Activated B cell treated with CpG ODN at 0.5 μM for 24 hours (primary cell): ENCODE results near the gene LAMA3. TPM values are rescaled to one million over a fixed set of nuclear protein-coding genes. Genes with fewer than 3 reads are reported as not detected.

Experiments used
- ATAC-seq: fragments of 200-7000 bp; cut with Tn5 transposase; one replicate; pipeline ENCODE4 v1.10.0; 2021; ENCODE audit warnings: low read depth, mild to moderate bottlenecking, moderate library complexity
- CTCF ChIA-PET: fragments of 350-600 bp; sonication (Branson Sonifier 250); formaldehyde crosslinking; loops from one replicate; lab custom pipeline; 2021; ENCODE audit warnings: antibody characterized with exemption; lab: Charles Lee
- POLR2A ChIA-PET: fragments of 350-600 bp; sonication (Branson Sonifier 250); formaldehyde crosslinking; loops from one replicate; lab custom pipeline; 2021; ENCODE audit warnings: antibody characterized with exemption; lab: Charles Lee
- DNase-seq: peaks from one replicate; pipeline ENCODE4 v3.0.0; 2022
- H3K27ac Mint-ChIP-seq: one replicate; pipeline ENCODE4 v1.8.0; 2020; ENCODE audit warnings: mixed read lengths
- H3K27me3 Mint-ChIP-seq: one replicate; pipeline ENCODE4 v1.8.0; 2021; ENCODE audit warnings: mixed read lengths
- H3K36me3 Mint-ChIP-seq: one replicate; pipeline ENCODE4 v1.8.0; 2021; ENCODE audit warnings: low read depth, mixed read lengths
- H3K4me1 Mint-ChIP-seq: one replicate; pipeline ENCODE4 v1.8.0; 2021; ENCODE audit warnings: mixed read lengths
- H3K4me3 Mint-ChIP-seq: one replicate; pipeline ENCODE4 v1.8.0; 2020; ENCODE audit warnings: mild to moderate bottlenecking, mixed read lengths
- H3K9me3 Mint-ChIP-seq: one replicate; pipeline ENCODE4 v1.8.0; 2020; ENCODE audit warnings: mixed read lengths
- intact Hi-C: fragments of 100-400 bp; cut with micrococcal nuclease; formaldehyde crosslinking; loops from one replicate; pipeline ENCODE4 v1.15.1; 2024
- total RNA-seq: library from RNA; stranded (reverse); gene quantifications from 2 replicates; pipeline ENCODE4 v1.2.3, GENCODE V29; 2022
- TF ChIP-seq, protein P1 (sequence below): fragments of 200-600 bp; IDR thresholded peaks from one replicate; pipeline ENCODE4 v1.8.0; 2022; ENCODE audit warnings: antibody characterized with exemption, mild to moderate bottlenecking

LAMA3 gene
- total RNA-seq, 1 donor from 2014 or later, result not detected

DNA sequence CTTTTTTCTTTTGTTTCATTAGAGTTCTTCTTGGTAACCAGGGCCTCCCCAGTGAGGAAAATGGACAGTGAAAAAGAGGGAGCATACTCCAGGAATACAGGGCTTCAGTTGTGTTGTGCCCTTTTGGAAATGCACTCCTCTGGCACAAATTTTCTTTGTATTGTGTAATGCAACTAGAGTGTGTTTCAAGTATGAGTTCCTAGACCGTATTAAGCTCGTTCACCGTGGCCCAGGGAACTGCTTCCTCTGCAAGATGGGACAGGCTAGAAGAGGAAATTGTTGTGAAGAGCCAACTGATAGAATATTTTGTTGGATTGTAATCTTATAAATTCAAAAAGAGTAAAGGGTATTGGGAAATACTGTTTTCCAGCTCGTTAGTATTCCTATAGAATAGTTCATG, 188.1 kb downstream of the LAMA3 start:
- Mint-ChIP-seq H3K27ac (no peak overlapping the region), H3K4me1 (no peaks in the 10 kb centered on the region), H3K4me3 (no peak overlapping the region), H3K9me3 (no peaks in the 10 kb centered on the region), H3K27me3 (peaks cover 16% of the 10 kb centered on the region), H3K36me3 (no peaks in the 10 kb centered on the region)
- ATAC-seq, result no peak
- CTCF ChIA-PET, result no interaction called here
- intact Hi-C loops, result loop anchor here (10.0 kb wide), 1 partner anchor 57 kb away; no protein-coding TSS in a partner anchor
- POLR2A ChIA-PET, result no interaction called here
- TF ChIP-seq, protein P1, sequence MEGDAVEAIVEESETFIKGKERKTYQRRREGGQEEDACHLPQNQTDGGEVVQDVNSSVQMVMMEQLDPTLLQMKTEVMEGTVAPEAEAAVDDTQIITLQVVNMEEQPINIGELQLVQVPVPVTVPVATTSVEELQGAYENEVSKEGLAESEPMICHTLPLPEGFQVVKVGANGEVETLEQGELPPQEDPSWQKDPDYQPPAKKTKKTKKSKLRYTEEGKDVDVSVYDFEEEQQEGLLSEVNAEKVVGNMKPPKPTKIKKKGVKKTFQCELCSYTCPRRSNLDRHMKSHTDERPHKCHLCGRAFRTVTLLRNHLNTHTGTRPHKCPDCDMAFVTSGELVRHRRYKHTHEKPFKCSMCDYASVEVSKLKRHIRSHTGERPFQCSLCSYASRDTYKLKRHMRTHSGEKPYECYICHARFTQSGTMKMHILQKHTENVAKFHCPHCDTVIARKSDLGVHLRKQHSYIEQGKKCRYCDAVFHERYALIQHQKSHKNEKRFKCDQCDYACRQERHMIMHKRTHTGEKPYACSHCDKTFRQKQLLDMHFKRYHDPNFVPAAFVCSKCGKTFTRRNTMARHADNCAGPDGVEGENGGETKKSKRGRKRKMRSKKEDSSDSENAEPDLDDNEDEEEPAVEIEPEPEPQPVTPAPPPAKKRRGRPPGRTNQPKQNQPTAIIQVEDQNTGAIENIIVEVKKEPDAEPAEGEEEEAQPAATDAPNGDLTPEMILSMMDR, result no peak
- DNase-seq, result no peak

DNA sequence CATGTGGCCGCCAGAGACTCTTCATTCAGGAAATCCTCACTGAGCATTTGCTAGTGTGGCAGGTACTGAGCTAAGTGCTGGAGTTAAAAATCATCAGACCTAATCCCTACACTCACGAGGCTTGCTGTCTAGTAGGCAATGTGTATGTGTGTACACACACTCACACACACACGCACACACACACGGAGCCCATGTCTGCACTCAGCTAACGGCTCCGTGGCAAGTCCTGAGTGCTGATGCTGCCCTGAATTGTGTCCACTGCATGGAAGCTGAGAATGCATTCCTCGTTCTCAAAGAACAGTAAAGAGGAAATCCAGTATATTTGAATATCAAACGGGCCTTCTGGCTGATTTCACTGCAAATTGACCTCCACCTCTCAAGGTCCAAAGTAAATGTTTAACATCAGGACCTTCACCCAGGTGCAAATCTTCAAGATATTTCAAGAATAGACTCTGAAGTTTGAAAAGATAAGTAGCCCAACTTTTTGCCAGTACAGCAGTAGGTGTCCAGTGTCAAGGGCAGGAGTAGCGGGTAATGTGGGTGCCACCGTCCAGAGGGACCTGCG, 189.2 kb downstream of the LAMA3 start:
- H3K36me3 Mint-ChIP-seq, result no peaks in the 10 kb centered on the region
- CTCF ChIA-PET, result no interaction called here
- no peak overlapping the region for H3K27ac Mint-ChIP-seq
- intact Hi-C loops, result loop anchor here (10.0 kb wide), 1 partner anchor 56 kb away; no protein-coding TSS in a partner anchor
- H3K27me3 Mint-ChIP-seq, result peaks cover 16% of the 10 kb centered on the region
- ATAC-seq, result no peak
- no peaks in the 10 kb centered on the region for H3K9me3 Mint-ChIP-seq
- no peak overlapping the region for H3K4me3 Mint-ChIP-seq
- H3K4me1 Mint-ChIP-seq, result no peaks in the 10 kb centered on the region
- TF ChIP-seq, protein P1, result no peak
- POLR2A ChIA-PET, result no interaction called here
- no peak for DNase-seq

DNA sequence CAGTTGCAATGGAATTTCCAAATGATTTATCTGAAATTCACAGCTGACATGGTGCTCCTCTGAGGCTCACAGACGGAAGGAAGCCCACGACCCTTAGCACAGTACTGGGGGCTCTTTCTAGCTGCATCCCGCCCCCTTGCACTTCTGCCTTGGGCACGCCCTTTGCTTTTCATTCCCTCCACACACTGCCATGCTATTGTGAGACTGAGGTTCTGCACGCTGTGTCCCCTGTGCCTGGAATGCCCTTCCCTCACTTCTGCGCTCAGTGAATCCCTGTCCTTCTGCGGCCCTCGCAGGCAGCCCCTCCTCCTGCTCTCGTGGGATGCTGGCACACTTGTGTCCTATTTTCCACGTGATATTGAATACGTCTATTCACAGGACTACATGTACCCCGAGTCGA, 189.9 kb downstream of the LAMA3 start:
- peaks cover 16% of the 10 kb centered on the region for H3K27me3 Mint-ChIP-seq
- ChIA-PET POLR2A (no interaction called here), CTCF (no interaction called here)
- DNase-seq, result no peak
- H3K9me3 Mint-ChIP-seq, result no peaks in the 10 kb centered on the region
- no peak for ATAC-seq
- no peaks in the 10 kb centered on the region for H3K36me3 Mint-ChIP-seq
- H3K4me1 Mint-ChIP-seq, result no peaks in the 10 kb centered on the region
- intact Hi-C loops, result loop anchor here (10.0 kb wide), 1 partner anchor 56 kb away; no protein-coding TSS in a partner anchor
- TF ChIP-seq, protein P1, result no peak
- H3K4me3 Mint-ChIP-seq, result no peak overlapping the region
- no peak overlapping the region for H3K27ac Mint-ChIP-seq

DNA sequence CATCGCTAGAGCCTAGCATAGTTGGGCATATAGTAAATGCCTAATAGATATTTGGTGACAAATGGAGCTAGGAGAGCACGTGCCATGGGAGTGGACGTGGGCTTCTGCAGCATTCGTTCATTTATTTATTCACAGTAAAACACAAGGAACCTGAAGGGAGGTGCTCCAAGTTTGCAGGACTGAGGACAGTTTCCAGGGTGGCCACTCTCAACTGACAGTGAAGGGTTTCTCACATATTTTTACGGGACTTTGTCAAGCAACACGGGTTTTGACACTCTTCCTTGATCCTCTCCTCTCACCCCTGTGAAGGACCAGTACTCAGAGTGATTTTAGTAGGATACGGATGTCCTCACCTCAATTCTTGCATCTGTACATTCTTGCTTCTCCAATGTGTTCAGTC, 190.3 kb downstream of the LAMA3 start:
- TF ChIP-seq, protein P1, result no peak
- DNase-seq, result no peak
- H3K36me3 Mint-ChIP-seq, result no peaks in the 10 kb centered on the region
- no peak for ATAC-seq
- no peaks in the 10 kb centered on the region for H3K9me3 Mint-ChIP-seq
- intact Hi-C loops, result loop anchor here (10.0 kb wide), 1 partner anchor 55 kb away; no protein-coding TSS in a partner anchor
- H3K27ac Mint-ChIP-seq, result no peak overlapping the region
- CTCF ChIA-PET, result no interaction called here
- POLR2A ChIA-PET, result no interaction called here
- H3K4me1 Mint-ChIP-seq, result no peaks in the 10 kb centered on the region
- peaks cover 16% of the 10 kb centered on the region for H3K27me3 Mint-ChIP-seq
- H3K4me3 Mint-ChIP-seq, result no peak overlapping the region

DNA sequence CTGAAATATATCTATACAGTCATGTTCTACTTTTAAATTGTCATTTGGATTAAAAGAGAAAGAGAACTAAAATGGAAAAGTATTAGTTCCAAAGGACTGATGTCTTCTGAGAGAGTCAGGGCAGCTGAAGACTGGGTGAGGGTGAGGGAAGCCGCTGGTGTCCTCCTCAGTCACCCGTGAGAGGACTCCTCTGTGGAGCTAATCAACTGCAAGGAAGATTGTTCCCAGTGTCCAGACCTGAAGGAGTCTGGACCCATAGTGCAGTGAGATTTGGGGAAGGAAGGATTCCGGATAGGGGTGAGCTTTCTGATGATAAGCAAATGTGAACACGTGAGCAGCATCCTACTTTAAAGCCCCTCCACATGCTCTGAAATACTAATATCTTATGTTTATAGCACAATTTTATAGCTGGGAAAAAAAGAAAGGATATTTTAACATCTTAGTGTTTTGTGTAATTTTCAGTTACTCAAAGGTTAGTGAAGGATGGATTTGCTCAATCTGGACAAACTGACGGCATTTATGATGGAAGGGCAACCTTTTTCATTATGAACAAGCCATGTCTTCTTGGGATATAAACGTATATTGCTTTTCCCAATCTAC, 190.8 kb downstream of the LAMA3 start:
- H3K27me3 Mint-ChIP-seq, result peaks cover 16% of the 10 kb centered on the region
- intact Hi-C loops, result loop anchor here (10.0 kb wide), 1 partner anchor 55 kb away; no protein-coding TSS in a partner anchor
- TF ChIP-seq, protein P1, result no peak
- ChIA-PET POLR2A (no interaction called here), CTCF (no interaction called here)
- DNase-seq, result no peak
- no peak overlapping the region for H3K4me3 Mint-ChIP-seq
- ATAC-seq, result no peak
- no peaks in the 10 kb centered on the region for H3K36me3 Mint-ChIP-seq
- H3K4me1 Mint-ChIP-seq, result no peaks in the 10 kb centered on the region
- no peaks in the 10 kb centered on the region for H3K9me3 Mint-ChIP-seq
- H3K27ac Mint-ChIP-seq, result no peak overlapping the region
